Ishikawa (cell line): Measurements from ENCODE around the gene C1orf105.

ENCODE experiments used
- CEBPB ChIP-seq: IDR thresholded peaks from 2 replicates; pipeline ENCODE4 v1.6.1; 2012
- CREB1 ChIP-seq: IDR thresholded peaks from 2 replicates; pipeline ENCODE4 v1.6.1; 2012; ENCODE audit warnings: low read depth
- EGR1 ChIP-seq: IDR thresholded peaks from 2 replicates; pipeline ENCODE4 v1.6.1; 2012
- EP300 ChIP-seq: IDR thresholded peaks from 2 replicates; pipeline ENCODE4 v1.6.1; 2012; ENCODE audit warnings: borderline replicate concordance
- FOXM1 ChIP-seq: IDR thresholded peaks from 2 replicates; pipeline ENCODE4 v1.6.1; 2012; ENCODE audit warnings: low read depth, borderline replicate concordance
- NFIC ChIP-seq: IDR thresholded peaks from 2 replicates; pipeline ENCODE4 v1.6.1; 2012
- RAD21 ChIP-seq: IDR thresholded peaks from 2 replicates; pipeline ENCODE4 v1.6.1; 2012; ENCODE audit warnings: low read depth
- TAF1 ChIP-seq: IDR thresholded peaks from 2 replicates; pipeline ENCODE4 v1.6.1; 2012; ENCODE audit warnings: low read depth, mild to moderate bottlenecking
- TCF12 ChIP-seq: IDR thresholded peaks from 2 replicates; pipeline ENCODE4 v1.6.1; 2012; ENCODE audit warnings: low read depth
- TEAD4 ChIP-seq: IDR thresholded peaks from 2 replicates; pipeline ENCODE4 v1.6.1; 2012
- YY1 ChIP-seq: IDR thresholded peaks from 2 replicates; pipeline ENCODE4 v1.6.1; 2012; ENCODE audit warnings: low read depth
- ZBTB7A ChIP-seq: IDR thresholded peaks from 2 replicates; pipeline ENCODE4 v1.6.1; 2012; ENCODE audit warnings: low read depth
- TF ChIP-seq, protein P1 (sequence below): IDR thresholded peaks from 2 replicates; pipeline ENCODE4 v1.6.1; 2012
- TF ChIP-seq, protein P2 (sequence below): IDR thresholded peaks from 2 replicates; pipeline ENCODE4 v1.6.1; 2012
- TF ChIP-seq, protein P3 (sequence below): IDR thresholded peaks from 2 replicates; pipeline ENCODE4 v1.6.1; 2012; ENCODE audit warnings: low read depth, mild to moderate bottlenecking

Gene C1orf105

DNA sequence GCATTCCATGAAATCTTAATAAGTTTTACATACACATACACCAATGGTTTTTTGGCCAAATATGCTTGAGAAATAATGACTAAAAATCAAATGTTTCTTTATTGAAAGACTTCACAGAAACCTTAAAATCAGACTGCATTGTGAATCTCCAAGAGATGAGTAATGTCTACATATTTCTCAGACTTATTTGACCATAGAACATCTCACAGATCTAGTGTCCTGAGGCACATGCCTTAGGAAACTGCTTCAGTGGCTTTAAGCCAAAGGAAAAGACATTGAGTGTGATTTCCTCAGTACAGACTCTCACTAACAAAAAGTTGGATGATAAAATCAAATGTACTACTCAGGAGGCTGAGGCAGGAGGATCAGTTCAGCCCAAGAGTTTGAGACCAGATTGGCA is 6.2 kb upstream of the C1orf105 start:
- TF ChIP-seq YY1 (no peak), CEBPB (no peak), ZBTB7A (no peak), TAF1 (no peak), CREB1 (no peak), TEAD4 (no peak), NFIC (no peak), RAD21 (no peak)
- TF ChIP-seq, protein P1, sequence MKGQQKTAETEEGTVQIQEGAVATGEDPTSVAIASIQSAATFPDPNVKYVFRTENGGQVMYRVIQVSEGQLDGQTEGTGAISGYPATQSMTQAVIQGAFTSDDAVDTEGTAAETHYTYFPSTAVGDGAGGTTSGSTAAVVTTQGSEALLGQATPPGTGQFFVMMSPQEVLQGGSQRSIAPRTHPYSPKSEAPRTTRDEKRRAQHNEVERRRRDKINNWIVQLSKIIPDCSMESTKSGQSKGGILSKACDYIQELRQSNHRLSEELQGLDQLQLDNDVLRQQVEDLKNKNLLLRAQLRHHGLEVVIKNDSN: no peak
- TF ChIP-seq, protein P2, sequence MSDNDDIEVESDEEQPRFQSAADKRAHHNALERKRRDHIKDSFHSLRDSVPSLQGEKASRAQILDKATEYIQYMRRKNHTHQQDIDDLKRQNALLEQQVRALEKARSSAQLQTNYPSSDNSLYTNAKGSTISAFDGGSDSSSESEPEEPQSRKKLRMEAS: no peak
- TF ChIP-seq, protein P3, sequence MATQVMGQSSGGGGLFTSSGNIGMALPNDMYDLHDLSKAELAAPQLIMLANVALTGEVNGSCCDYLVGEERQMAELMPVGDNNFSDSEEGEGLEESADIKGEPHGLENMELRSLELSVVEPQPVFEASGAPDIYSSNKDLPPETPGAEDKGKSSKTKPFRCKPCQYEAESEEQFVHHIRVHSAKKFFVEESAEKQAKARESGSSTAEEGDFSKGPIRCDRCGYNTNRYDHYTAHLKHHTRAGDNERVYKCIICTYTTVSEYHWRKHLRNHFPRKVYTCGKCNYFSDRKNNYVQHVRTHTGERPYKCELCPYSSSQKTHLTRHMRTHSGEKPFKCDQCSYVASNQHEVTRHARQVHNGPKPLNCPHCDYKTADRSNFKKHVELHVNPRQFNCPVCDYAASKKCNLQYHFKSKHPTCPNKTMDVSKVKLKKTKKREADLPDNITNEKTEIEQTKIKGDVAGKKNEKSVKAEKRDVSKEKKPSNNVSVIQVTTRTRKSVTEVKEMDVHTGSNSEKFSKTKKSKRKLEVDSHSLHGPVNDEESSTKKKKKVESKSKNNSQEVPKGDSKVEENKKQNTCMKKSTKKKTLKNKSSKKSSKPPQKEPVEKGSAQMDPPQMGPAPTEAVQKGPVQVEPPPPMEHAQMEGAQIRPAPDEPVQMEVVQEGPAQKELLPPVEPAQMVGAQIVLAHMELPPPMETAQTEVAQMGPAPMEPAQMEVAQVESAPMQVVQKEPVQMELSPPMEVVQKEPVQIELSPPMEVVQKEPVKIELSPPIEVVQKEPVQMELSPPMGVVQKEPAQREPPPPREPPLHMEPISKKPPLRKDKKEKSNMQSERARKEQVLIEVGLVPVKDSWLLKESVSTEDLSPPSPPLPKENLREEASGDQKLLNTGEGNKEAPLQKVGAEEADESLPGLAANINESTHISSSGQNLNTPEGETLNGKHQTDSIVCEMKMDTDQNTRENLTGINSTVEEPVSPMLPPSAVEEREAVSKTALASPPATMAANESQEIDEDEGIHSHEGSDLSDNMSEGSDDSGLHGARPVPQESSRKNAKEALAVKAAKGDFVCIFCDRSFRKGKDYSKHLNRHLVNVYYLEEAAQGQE: no peak

DNA sequence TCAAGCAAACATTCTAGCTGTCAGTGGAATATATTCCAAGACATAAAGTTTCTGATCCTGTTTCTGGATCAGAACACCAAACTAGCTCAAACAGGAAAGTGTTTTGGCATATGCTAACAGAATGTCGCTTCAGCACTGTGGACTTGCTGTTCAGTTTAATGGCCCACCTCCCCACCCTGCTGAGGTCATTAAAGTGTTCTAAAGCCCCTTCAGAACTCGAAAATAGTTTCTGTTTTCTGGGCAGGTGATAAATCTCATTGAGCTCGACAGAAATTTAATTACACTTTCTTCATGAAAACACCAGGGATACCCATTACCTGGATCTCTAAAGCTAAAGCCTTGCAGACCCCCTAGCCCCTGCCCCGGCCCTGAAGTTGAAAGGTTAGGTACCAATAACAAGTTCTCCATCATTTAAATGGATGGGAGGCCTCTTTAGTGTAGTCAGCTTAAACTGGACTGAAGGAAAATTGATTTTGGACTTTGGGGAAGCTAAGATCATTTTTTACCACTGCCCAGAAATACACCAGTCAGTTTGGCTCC is 3.9 kb upstream of the C1orf105 start:
- no peak for TF ChIP-seq TAF1
- TF ChIP-seq YY1: no peak
- no peak for TF ChIP-seq EP300
- no peak for TF ChIP-seq NFIC

DNA sequence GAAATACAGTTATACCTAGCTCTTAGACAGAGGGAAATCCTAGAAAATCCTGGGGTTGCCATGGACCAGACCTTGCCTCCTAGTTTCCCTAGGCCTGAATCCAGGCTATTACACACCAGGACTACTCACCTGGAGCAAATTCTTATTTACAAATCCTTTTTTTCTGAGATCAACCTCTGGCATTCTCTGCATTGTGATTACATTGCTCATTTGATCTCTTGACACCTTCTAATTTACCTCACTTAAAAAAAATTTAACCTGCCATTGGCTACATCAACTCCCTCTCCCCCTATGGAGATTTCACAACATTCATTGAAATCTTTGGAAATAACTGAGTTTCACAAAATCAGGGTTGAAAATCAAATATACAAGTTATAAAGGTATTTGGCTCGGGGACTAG is 2.9 kb upstream of the C1orf105 start:
- TF ChIP-seq, protein P2: no peak
- TF ChIP-seq EP300: peak; percentile 63; the same call in 1 of the 2 replicates
- peak; percentile 42; the same call in 1 of the 2 replicates for TF ChIP-seq NFIC
- TF ChIP-seq TCF12: peak; percentile 58
- TF ChIP-seq CEBPB: peak; percentile 78
- TF ChIP-seq TEAD4: peak; percentile 94

DNA sequence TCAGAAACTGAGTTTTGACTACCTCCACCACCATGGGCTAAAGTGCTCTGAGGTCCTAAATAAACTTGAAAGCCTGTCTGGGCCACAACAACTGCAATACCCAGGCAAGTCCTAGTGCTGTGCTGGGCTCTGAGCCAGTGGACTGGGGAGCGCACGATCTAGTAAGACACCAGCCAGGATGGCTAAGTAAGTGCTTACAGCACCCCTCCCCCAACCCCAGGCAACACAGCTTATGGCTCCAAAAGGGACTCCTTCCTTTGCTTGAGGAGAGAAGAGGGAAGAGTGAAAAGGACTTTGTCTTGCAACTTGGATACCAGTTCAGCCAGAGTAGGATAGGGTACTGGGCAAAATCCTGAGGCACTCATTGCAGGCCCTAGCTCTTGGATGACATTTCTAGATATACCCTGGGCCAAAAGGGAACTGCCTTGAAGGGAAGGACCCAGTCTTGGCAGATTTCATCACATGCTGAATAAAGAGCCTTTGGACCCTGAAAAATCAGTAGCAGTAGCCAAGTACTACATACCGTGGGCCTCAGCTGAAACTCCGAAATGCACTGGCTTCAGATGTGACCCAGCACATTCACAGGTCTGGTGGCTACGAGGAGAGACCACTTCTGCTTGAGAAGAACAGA is 1.6 kb downstream of the C1orf105 start:
- TF ChIP-seq TAF1: no peak
- no peak for TF ChIP-seq ZBTB7A
- no peak for TF ChIP-seq NFIC
- no peak for TF ChIP-seq TCF12
- TF ChIP-seq, protein P1: no peak
- TF ChIP-seq CREB1: no peak
- TF ChIP-seq RAD21: no peak
- TF ChIP-seq TEAD4: no peak
- no peak for TF ChIP-seq FOXM1
- TF ChIP-seq, protein P3: no peak
- no peak for TF ChIP-seq CEBPB

DNA sequence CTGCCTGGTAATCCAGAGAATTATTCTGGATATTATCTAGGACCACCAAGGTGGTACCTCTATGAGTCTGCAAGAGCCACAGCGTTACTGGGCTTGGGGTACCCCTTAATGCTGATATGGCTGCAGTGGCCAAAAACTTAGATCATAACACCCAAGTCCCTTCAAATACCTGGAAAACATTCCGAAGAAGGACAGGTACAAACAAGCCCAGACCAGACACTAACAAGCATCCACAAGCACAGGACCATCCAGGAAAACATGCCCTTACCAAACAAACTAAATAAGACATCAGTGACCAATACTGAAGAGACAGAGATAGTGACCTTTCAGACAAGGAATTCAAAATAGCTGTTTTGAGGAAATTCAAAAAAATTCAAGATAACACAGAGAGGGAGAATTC is 2.9 kb downstream of the C1orf105 start:
- TF ChIP-seq, protein P3: no peak
- TF ChIP-seq TCF12 (no peak), YY1 (no peak), EGR1 (no peak)
